A549 (cell line): ENCODE results near the gene OGDH.

Experiments
- BHLHE40 ChIP-seq: IDR thresholded peaks from 2 replicates; pipeline ENCODE4 v1.6.1; 2012; ENCODE audit warnings: low read depth, low read length, inconsistent platforms
- CTCF ChIP-seq: fragments of >200 bp; sonication (Bioruptor Twin); formaldehyde crosslinking; IDR thresholded peaks from 3 replicates; pipeline ENCODE4 v1.5.1; 2016
- EP300 ChIP-seq, 2 experiments: fragments of >200 bp; sonication (Bioruptor Twin); formaldehyde crosslinking; IDR thresholded peaks; 2 replicates in 1 of 2; 3 replicates in 1 of 2; pipeline ENCODE4 v1.6.1; 2016 to 2017
- JUN ChIP-seq, 2 experiments: fragments of >200 bp; sonication (Bioruptor Twin); formaldehyde crosslinking; IDR thresholded peaks; 2 replicates in 1 of 2; 3 replicates in 1 of 2; pipeline ENCODE4 v1.6.1; 2016 to 2017
- MAZ ChIP-seq: fragments of 150-350 bp; IDR thresholded peaks from 2 replicates; pipeline ENCODE4 v1.6.1; 2014; ENCODE audit warnings: antibody characterized with exemption, low read depth, low read length, borderline replicate concordance
- PBX3 ChIP-seq: IDR thresholded peaks from 2 replicates; pipeline ENCODE4 v1.6.1; 2012
- POLR2A ChIP-seq: IDR thresholded peaks from 2 replicates; pipeline ENCODE4 v1.6.1; 2012; ENCODE audit warnings: mild to moderate bottlenecking, low read length
- POLR2AphosphoS2 ChIP-seq: conservative IDR thresholded peaks from 2 replicates; pipeline ENCODE4 v1.6.1; 2012; ENCODE audit warnings: low read length, improper control_type of control experiment, inconsistent platforms
- RAD21 ChIP-seq, 2 experiments: fragments of >200 bp in 1 of 2; sonication (Bioruptor Twin) in 1 of 2; formaldehyde crosslinking in 1 of 2; IDR thresholded peaks in 1 of 2; conservative IDR thresholded peaks in 1 of 2; 2 replicates in 1 of 2; 3 replicates in 1 of 2; pipeline ENCODE4 v1.6.1; 2012 to 2018; ENCODE audit warnings: inconsistent platforms in 1 of 2
- REST ChIP-seq: fragments of 200-600 bp; sonication (generic); IDR thresholded peaks from 2 replicates; pipeline ENCODE4 v1.6.1; 2016; ENCODE audit warnings: antibody characterized with exemption, mild to moderate bottlenecking, moderate library complexity
- SMC3 ChIP-seq: fragments of >200 bp; sonication (Bioruptor Twin); formaldehyde crosslinking; IDR thresholded peaks from 3 replicates; pipeline ENCODE4 v1.6.1; 2018; ENCODE audit warnings: inconsistent platforms
- SREBF2 ChIP-seq: fragments of 450-650 bp; IDR thresholded peaks from 2 replicates; pipeline ENCODE4 v1.6.1; 2014; ENCODE audit warnings: mild to moderate bottlenecking, moderate library complexity
- USF2 ChIP-seq: fragments of 450-650 bp; IDR thresholded peaks from 2 replicates; pipeline ENCODE4 v1.6.1; 2014; ENCODE audit warnings: antibody characterized with exemption

- TF ChIP-seq REST (no peak), CTCF (no peak), JUN (IDR thresholded peaks at IDR 0.05) (no peak), RAD21 (conservative IDR thresholded peaks at IDR 0.05 in 1 of 2, IDR thresholded peaks at IDR 0.05 in 1 of 2) (no peak), PBX3 (no peak), SMC3 (no peak), EP300 (IDR thresholded peaks at IDR 0.05) (no peak), MAZ (no peak), BHLHE40 (no peak), POLR2A (no peak), USF2 (no peak), POLR2AphosphoS2 (no peak), SREBF2 (no peak)
Observed at GRCh38 chr7:44754802-44755697, 148.6 kb downstream of the OGDH start.
